GM12891 (cell line): ENCODE results near the gene ARHGAP35.

Experiments used
- POLR2A ChIP-seq: IDR thresholded peaks from 2 replicates; pipeline ENCODE4 v1.6.1; 2011; ENCODE audit warnings: low read depth, low read length, control low read depth
- POLR2AphosphoS5 ChIP-seq: IDR thresholded peaks from 2 replicates; pipeline ENCODE4 v1.6.1; 2011; ENCODE audit warnings: low read depth, low read length, control low read depth
- POU2F2 ChIP-seq: IDR thresholded peaks from 2 replicates; pipeline ENCODE4 v1.6.1; 2011; ENCODE audit warnings: low read depth, mild to moderate bottlenecking, control low read depth, low read length, moderate library complexity
- SPI1 ChIP-seq: IDR thresholded peaks from 2 replicates; pipeline ENCODE4 v1.6.1; 2011; ENCODE audit warnings: low read depth, low read length, control low read depth
- TAF1 ChIP-seq: IDR thresholded peaks from 2 replicates; pipeline ENCODE4 v1.6.1; 2011; ENCODE audit warnings: low read depth, low read length, control low read depth

- TF ChIP-seq POLR2A (no peak), SPI1 (no peak), TAF1 (no peak), POLR2AphosphoS5 (no peak), POU2F2 (no peak)
Observed at GRCh38 chr19:46839752-46840497, 20.9 kb upstream of the ARHGAP35 start.
